Stimulated activated CD8-positive, alpha-beta memory T cell treated with anti-CD3 and anti-CD28 coated beads, Interleukin-15, amount 100 ng/mL, for 24 hours (primary cell): ENCODE measurements around the gene HRAS.

ENCODE experiments used
- DNase-seq: peaks from one replicate; pipeline ENCODE4 v3.0.0-alpha.2; 2020; ENCODE audit warnings: low read depth

The HRAS gene

DNA sequence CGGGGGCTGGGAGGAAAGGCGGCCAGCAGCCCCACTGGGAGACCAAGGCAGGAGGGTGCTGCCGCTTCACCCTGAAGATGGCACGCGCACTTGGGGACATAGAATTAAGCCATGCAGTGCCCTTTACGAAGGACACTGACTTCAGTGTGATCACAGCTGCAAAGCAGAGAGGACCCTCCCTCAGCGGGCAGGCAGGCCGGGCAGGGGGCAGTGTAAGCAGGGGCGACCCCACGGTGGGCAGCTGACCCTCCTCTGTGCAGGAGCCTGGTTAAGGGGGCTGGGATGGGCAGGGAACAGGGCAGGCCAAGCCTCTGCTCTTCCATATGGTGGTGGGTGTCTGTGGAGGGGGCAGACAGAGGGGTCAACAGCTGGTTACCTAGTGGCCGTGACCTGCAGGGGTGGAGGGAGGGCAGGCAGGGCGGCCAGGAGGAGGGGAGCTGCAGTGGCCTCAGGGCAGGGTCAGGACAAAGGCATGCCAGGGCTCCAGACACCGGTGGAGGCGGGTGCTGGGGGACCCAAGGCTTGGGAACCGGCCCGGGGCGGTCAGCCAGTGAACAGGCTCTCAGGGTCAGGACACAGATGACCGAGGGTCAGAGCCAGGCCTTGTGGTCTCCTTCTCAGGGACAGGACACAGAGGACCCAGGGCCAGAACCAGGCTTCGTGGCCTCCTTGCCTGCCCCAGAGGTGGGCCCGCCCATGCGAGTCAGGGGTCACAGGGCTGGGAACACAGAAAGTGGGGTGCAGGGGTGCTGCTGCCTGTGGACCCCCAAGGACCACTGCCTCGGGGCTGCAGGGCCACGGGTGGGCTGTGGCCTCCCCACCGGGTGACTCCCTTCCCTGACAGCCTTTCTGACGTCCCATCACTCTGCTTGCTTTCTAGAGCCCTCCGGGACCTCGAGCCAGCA is 18.0 kb upstream of the HRAS start:
- no peak for DNase-seq

DNA sequence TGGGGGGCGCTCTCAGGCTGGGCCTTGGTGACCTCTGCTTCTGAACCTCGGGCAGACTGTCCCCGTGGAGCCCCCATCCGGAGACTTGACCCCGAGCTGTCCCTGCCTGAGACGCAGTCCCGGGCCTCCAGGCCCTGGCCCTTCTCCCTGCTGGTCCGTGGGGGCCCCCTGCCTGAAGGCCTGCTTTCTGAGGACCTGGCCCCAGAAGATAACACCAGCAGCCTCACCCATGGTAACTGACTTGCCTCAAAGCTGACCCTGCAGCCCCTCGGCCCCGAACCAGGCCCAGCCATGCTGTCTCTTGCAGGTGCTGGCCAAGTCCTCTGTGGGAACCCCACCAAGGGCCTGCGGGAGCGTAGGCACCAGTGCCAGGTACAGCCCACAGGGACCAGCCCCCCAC is 16.2 kb upstream of the HRAS start:
- DNase-seq: no peak

DNA sequence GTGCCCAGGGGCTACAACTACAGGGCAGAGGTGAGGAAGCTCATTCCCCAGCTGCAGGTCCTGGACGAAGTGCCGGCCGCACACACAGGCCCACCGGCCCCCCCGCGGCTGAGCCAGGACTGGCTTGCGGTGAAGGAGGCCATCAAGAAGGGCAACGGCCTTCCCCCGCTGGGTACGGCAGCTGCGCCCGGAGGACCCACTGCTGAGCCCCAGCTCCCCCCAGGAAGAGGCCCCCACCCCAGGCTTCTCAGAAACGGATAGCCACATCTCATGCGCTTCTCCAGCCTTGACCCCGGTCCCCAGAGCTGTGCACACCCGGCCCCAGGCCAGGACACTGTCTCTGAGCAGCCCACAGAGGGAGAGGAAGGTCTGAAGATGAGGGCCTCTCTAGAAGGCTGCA is 15.8 kb upstream of the HRAS start:
- DNase-seq: no peak

DNA sequence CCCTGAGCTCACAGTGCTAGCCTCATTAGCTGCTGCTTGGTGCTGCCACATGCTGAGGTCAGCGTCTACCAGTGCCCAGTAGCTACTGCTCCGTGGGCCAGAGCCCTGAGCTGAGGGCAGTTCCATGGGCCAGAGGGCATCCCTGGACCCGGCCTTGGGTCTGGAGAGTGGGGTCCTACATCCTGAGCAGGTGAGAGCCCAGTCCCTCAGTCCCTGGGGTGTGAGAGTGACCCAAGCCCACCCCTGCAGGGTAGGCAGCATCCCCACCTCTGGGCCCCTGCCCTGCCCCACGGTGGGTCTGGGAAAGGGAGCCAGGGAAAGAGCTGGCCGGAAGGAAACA is 15.3 kb upstream of the HRAS start:
- no peak for DNase-seq

DNA sequence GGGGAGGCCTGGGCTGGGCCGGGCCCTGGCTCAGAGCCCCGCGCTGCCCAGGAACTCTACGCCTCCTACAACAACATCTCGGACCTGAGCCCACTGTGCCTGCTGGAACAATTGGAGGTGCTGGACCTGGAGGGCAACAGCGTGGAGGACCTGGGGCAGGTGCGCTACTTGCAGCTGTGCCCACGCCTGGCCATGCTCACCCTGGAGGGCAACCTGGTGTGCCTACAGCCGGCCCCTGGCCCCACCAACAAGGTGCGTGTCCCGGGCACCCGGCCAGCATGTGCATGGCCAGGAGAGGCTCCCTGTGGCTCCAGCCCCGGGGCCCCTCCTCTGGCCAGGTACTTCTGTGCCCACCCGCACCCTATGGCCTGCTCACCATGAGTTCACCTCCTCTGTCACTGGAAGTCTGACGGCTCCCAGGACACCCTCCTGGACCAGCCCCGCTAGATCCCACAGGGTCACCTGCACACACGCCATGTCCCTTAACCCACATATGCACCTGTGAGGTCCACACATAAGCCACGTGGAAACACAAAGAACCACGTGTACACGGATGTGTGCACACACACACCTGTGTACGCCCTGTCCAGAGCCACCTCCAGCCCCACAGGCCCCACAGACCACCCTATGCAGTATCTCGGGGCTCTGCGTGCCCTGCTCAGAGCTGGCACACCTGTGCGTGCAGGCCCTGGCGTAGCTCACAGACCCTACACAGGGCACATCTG is 14.8 kb upstream of the HRAS start:
- no peak for DNase-seq

DNA sequence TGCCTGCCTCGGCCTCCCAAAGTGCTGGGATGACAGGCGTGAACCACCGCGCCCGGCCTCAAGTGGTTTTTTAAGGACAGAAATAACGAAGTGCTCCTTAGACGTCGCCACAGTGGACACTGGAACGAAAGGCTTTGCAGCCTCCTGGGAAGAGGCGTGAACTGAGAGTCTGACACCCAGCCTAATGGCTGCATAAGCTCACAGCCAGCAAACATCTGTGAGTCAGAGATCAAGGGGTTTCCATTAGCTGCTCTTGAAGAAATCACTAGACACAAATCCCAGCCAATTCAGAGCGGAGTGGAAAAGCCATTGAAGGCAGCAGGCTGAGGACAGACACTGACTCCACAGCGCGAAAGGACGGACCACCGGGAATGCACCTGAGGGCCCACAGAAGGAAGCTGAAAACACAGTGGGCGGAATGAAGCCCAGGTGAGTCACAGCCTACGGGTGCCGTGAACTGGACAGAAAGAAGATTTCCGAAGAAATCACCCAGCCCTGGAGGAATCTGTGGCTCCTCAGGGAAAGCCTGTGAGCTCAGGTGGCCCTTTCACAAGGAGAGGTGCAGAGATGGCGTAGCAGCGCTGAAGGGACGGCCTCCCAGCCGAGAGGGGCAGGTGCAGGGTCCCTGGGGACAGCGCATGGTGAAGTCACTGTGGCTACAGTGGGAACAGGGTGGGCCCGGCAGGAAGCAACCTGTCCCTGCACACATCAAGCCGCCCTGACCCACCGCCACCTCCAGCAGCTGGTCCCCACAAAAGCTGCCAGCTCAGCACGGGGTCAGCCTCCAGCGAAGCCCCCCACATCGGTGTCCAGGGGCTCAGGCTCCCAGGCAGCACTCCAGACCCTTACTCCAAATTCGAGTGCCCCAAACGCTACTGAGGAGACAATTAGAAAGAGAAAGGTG is 13.6 kb upstream of the HRAS start:
- DNase-seq: no peak

DNA sequence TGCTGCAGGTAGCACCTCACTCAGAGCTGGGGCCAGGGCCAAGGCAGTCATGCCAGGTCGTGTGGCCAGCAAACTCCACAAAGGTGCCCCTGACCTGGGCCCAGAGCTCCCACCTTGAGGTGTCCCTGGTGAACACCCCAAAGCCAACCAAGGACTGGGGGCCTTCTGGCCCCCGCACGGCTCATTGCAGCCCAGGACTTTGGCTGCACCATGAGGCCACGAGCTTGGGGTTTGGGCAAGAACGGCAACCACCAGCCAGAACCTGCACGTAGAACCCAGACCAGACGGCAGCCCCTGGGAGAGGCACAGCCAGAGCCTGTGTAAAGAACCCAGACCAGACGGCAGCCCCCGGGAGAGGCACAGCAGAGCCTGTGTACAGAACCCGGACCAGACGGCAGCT is 9.8 kb upstream of the HRAS start:
- no peak for DNase-seq

DNA sequence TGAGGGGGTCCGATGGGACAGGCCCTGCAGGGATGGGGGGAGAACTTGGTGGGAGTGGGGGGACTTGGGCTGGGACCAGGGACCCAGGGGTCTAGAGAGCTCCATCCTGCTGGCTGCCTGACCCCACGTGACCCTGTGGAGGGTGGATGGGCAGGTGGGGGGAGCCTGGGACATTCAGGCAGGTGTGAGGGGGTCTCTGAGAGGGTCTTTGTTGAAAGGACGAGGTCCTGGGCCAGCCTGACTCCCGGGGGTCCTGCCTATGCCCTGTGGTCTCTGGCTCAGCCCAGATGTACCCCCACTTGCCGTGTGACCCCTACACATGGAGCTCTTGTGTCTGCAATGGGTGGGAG is 9.4 kb upstream of the HRAS start:
- no peak for DNase-seq

DNA sequence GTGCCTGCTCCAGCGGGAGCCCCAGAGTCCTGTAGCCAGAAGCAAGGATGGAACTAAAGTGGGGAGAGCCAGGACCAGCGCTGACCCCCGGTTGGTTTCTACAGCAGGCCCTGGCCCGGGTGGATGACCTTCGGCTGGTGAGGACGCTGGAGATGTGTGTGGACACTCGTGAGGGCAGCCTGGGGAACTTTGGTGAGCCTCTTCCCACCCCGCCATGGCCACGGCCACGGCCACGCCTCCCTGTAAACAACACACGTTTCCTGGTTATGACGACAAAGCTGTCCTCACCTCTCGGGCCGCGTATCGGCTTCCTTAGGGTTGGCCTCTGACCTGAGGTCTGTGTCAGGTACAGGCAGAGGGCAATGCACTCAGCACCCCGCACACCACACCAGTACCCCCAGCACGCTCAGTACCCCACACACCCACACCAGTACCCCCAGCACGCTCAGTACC is 6.1 kb upstream of the HRAS start:
- no peak for DNase-seq

DNA sequence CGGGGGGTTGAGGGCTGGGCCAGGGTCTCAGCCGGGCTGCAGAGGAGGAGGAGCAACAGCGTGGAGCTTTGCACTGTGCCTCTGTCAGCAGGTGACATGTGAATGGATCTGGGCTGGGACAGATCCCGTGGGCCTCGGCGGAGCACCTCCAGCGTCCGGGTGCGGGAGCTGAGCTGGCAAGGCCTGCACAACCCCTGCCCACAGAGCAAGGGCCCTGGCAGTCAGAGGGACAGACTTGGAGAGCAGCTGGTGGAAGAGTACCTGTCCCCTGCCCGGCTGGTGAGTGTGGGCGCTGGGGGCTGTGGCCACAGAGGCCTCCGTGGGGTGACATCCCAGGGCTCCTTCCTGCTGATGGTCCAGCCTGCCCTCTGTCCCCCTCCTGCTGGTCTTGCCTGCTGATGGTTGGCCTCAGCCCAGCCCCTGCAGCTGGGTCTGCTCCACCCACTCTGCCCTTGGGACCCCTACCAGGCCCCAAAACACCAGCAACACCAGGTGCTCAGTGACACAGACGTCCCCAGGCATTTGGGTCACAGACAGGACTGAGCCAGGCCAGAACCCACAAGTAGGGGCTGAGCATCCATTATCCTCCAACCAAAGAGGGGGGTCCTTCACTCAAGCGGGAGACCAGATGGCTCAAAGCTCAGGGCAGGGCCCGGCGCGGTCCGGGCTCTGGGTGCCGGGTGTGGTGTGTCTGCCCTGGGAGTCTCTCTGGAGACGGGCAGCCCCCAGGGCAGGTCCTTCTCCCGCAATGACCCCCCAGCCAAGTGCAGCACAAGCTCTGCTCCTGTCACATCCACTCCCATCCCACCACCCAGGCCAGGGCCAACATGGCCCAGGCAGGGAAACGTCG is 5.4 kb upstream of the HRAS start:
- no peak for DNase-seq

DNA sequence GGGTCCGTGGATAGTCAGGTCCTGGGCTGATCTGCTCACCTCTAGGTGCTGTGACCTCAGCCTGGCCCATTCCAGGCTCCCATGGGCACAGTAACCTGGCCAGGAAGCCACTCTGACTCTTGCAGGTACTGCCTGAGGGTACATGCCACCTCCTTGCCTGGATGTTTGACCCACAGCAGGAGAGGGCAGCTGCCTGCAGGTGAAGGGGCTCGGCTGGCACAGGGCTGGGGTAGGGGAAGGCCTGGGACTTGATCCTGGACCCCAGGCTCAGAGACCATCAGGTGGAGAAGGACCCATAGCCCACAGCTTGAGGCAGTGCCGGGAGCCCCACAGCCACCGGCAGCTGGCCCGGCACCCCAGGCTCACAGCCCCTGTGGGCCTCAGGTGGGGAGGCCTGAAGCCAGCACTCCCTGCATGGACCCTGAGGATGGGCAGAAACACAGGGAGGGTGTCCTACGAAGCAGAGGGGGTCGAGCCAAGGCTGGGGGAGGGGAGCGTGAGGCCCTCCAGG is 4.7 kb upstream of the HRAS start:
- DNase-seq: no peak

DNA sequence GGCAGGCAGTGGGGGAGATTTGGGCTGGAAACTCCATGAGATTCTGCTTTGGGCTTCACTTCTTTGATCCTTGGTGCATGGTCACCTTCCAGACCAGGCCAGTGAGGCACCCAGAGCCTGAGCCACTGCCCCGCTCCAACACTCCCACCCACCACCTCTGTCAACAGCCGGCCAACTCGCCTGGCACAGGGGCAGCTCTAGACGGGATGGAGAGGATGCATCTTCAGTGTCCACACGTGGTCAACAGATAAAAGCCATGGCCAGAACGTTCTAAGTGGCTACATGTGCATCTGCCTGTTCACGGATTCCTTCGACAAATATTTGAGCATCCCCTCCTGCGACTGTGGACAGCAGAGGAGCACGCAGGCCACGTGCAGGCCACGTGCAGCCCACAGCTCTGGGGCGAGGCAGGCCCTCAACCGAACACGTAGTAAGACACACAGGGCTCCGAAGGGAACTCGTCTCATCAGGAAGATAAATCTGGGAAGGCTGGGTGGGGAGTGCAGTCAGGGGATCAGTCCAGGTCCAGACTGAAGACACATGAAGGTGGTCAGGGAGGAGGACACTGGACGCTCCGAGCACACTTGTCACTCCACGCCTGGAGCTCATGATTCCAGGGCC is 3.2 kb upstream of the HRAS start:
- no peak for DNase-seq

DNA sequence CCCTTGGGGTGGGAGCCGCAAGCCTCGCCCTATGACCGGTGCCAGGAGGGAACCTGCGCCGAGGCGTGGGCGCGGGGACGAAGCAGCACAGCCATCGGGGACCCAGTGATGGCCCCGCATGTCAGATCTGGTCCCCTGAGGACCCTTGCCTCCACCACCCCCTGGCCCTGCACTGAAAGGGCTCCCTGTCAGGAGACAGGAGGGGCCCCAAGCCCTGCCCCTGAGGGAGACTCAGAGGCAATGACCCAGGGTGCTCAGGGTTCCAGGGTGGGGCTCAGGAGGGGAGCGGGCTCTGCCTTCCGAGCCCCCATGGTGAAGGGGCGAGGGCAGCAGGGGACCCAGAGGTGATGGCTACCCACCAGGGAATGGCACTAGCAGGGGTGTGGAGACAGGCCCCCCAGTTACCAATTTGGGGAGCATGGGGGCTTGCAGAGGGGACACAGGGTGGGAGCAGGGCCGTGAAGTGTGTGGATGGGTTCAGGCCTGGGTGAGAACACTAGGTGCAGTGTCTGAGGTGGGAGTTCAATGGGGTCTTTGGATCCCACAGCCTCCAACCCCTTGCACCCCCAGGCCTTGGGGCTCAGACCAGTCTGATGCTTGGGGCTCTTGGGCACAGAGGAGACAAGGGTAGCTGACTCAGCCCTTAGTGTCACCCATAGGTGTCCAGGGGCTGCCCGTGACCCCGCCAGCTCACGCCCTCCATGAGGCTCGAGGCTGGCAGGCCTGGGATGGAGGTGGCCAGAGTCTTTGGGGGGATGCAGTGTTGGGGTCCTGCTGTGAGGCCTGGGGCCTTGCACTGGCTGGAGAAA is 2.5 kb upstream of the HRAS start:
- DNase-seq: no peak

DNA sequence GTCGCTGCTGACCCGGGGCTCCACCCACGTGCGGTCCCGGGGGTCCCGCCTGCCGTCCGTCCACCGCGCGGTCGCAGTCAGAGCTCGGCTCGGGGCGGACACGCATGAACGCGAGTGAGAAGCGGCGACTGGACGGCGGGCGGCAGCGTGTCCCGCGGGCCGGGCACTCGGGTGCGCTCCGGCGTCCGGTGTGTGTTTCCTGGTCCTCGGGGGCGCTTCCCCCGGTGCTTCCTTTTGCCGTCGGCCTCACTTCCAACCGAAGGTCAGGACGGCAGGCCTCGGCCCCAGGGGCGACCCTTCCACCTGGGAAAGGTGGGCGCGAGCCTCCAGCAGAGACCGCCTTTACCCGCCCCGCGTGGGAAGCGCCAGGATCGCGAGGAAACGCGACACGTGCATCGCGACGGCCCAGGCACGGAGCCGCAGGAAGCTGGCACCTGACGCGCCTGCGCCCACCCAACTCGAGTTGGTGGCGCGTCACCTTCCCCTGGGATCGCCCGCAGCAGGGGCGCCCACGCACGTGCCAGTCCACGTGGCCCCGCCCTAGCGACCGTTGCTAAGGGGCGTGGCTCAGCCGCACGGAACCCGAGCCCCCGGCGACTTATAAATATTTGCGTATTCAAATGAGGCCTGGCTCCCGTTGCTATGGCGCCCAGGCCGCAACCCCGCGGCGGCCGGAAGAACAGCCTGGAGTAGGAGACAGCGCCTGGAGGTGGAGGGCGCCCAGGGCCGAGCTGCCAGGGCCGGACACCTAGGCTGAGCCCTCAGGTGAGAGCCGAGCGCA is 1.7 kb upstream of the HRAS start, which contains the start of gene LRRC56:
LRRC56 (plus strand) TSS at position 687 of the 781 bp plus-strand sequence. CDS start 3,158 bp downstream, outside the sequence.
- peak; percentile 92 for DNase-seq

DNA sequence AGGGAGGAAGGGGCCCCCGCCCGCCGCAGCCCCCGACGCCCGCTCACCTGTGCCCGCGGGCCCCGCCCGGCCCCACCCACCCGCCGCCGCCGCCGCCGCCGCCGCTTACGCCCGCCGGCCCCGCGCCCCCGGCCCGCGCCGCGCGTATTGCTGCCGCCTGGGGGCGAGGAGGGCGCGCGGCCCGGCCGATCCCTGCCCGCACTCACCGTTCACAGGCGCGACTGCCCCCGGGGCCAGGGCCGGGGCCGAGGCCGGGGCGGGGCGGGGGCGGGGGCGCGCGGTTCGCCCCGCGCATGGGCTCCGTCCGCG is 212 bp downstream of the HRAS start:
- DNase-seq: no peak

DNA sequence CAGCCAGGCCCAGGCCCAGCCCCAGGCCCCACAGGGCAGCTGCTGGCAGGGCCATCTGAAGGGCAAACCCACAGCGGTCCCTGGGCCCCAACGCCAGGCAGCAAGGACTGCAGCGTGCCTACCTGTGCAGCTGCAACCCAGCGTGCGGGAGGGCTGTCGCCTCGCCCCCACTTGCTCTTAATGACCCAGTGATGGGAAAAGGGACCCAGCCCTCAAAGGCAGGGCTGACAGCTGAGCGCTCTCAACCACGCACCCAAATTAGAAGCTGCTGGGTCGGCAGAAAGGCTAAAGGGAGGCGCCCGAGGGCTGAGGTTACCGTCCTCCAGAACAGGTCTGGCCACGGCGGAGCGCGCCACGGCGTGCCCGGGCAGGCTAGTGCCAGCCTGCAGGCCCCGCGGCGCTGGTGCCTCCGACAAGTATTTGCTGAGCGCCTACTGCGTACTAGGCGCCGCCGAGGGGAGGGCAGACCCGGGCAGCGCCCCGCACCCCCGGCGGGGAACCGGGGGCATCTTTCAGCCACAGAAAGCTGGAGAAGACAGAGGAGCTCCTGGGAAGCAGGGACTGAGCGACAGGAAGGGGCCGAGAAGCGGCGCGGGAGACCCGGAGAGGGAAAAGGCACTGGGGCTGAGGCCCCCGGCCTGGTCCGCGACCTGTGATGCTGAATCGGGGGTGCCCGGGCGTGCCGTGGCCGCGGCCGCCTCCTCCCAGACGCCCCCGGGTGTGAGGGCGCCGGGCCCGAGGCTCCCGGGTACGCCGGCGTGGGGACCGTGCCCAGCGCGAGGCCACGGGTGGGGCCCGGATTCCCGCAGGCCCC is 773 bp downstream of the HRAS start:
- DNase-seq: no peak

DNA sequence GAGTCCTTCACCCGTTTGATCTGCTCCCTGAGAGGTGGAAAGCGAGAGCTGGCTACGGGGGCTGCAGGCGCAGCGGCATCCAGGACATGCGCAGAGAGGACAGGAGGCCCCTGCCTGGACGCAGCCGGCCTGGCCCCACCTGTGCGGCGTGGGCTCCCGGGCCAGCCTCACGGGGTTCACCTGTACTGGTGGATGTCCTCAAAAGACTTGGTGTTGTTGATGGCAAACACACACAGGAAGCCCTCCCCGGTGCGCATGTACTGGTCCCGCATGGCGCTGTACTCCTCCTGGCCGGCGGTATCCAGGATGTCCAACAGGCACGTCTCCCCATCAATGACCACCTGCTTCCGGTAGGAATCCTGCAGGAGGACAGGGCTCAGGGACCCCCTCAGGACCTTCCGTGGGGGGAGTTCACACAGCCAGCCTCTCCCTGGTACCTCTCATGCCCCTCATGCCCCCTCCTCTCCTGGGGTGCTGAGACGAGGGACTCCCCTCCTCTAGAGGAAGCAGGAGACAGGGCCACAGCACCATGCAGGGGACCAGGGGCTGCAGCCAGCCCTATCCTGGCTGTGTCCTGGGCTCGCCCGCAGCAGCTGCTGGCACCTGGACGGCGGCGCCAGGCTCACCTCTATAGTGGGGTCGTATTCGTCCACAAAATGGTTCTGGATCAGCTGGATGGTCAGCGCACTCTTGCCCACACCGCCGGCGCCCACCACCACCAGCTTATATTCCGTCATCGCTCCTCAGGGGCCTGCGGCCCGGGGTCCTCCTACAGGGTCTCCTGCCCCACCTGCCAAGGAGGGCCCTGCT is 1.6 kb downstream of the HRAS start:
- no peak for DNase-seq
